ENCODE data around the gene NAAA.
"Not testable (repeated sequence)": the region's sequence is repeated elsewhere in the genome, so short reads cannot be mapped to it uniquely, and the experiment has no call there.

NAAA gene

DNA sequence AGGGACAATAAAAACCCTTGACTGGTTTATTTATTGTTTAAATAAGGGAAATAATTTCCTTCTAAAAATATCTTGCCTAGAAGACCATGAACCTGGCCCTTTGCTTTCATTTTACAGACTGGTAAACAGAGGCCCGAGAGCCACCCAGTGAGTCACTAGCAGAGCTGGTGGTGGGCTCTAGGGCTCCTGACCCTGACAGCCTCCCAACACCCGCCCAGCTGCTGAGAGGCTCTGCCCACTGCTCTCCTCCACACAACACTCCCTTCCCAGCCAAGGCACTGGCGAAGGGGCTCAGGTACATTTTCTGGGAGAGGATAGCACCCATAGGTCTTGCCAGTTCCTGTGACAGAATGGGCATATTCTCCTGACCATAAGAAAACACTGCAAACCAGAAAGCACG is 20.5 kb downstream of the NAAA start:
- in situ Hi-C loops (cut with MboI; ENCODE audit: low sequenced_read_pairs): no loop called here

DNA sequence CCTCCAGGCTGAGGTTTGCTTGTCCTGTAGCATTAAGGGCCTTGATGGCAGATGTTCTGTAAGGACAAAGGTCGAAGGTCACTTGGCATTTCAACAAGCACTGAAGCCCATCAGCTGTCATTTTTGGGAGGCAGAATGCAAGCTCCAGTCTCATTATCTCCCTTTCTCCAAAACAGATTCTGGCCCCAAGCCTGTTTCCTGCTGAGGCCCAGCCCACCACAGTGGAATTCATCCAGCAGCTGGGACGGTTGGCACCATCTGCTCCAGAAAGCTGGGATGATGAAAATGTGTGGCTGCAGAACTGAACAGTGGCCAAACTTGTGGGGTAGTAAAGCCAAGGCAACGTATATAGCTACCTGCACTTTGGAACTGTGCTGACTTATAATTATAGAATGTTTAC is 20.9 kb downstream of the NAAA start:
- in situ Hi-C loops (cut with MboI; ENCODE audit: low sequenced_read_pairs): no loop called here

DNA sequence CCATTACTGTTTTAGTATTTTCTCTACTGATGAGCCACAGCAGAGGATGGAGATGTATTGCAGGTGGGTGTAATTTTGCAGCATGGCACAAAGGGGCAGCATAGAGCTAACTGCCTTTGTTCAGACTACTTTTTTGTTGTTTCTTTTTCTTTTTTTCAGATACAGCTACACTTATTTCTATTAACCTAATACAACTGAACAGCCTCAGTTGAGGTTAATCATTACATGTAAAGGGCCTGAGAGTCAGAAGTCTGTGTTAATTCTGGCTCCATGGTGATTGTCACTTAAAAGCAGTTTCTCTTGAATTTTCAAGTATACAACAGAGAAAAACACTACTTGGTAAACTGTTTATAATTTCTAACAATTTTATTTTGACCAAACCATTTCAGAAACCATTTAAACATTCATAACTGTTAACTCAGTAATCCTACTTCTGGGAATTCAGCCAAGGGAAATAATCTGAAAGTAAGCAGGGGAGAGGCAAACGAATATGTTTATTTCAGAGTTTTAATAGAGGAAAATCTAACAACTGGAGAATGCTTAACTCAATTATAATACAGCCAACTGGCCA is 24.6 kb downstream of the NAAA start:
- in situ Hi-C loops (cut with MboI; ENCODE audit: low sequenced_read_pairs): no loop called here

DNA sequence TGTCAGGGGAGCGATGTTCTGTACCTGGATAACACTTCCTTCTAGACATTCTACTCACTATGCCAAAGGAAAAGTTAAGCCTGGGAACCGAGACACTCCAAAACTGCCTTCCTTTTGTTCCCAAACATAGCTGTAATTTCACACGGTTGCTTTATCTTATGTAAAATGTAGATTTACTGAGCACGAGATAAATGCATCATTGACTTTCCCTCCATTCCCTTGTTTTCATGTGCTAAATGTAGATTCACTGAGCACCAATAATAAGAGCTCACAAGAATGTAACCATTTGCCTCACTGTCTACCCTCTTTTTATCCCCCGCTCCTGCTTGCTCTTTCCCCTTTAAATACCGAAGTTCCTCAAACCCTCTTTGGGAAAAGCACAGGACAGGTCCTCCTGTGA is 27.8 kb downstream of the NAAA start:
- in situ Hi-C loops (cut with MboI; ENCODE audit: low sequenced_read_pairs): no loop called here

DNA sequence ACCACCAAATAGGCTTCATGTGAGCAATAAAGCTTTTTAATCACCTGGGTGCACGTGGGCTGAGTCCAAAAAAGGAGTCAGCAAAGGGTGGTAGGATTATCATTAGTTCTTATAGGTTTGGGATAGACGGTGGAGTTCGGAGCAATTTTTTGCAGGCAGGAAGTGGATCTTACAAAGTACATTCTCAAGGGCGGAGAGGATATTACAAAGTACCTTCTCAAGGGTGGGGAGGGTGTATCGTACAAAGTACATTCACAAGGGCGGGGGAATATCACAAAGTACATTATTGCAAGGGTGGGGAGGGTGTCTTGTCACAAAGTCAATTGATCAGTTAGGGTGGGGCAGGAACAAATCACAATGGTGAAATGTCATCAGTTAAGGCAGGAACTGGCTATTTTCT is 30.0 kb downstream of the NAAA start:
- in situ Hi-C loops (cut with MboI; ENCODE audit: low sequenced_read_pairs): not testable (repeated sequence)

DNA sequence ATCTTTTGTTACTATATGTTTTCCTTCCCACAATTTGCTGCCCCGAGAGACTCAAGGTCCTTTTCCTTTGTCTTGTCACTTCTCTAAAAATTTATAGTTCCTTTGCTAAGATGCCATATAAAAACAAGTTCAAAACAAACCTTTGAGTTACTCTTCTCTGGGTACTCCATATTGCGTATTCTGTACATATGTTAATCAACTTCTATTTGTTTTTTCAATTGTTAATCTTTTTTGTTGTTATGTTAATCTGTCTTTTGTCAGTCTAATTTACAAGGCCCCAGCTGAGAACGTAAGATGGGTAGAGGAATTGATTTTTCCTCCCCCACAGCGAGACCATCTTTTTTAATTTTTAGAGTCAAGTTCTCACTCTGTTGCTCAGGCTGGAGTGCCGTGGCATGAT is 31.4 kb downstream of the NAAA start:
- in situ Hi-C loops (cut with MboI; ENCODE audit: low sequenced_read_pairs): no loop called here

- in situ Hi-C loops (cut with MboI; ENCODE audit: low sequenced_read_pairs): no loop called here
Measured at GRCh38 chr4:75908555-75908954, 32.3 kb downstream of the NAAA start.

- in situ Hi-C loops (cut with MboI; ENCODE audit: low sequenced_read_pairs): no loop called here
Measured at GRCh38 chr4:75907966-75908365, 32.8 kb downstream of the NAAA start.

GRCh38 chr4:75904076-75904475 is 36.7 kb downstream of the NAAA start:
- in situ Hi-C loops (cut with MboI; ENCODE audit: low sequenced_read_pairs): no loop called here

DNA sequence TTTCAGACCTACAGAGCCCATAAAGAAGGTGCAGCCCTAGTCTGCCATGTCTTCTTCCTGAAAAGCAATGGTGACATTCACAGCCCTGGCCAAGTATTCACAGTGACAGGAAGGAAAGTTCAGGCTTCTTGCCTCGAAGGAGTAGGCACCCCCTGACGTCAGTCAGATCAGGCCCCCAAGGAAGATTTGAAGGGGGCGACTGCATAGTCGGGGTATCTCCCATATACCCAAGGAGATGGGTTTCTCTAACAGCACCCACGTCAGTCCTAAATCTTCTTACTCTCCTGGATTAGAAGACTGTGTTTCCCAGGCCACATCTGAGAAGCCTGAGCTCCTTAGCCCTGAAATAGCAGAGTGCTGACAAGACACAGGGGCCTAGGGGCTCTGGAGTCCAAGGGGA is 38.5 kb downstream of the NAAA start, which contains the start of gene PPEF2:
Gene PPEF2 (minus strand): TSS at position 101 of the 400 bp plus-strand sequence. CDS start 6,127 bp downstream, outside the sequence.
- in situ Hi-C loops (cut with MboI; ENCODE audit: low sequenced_read_pairs): no loop called here

GRCh38 chr4:75898536-75898935 is 42.3 kb downstream of the NAAA start:
- in situ Hi-C loops (cut with MboI; ENCODE audit: low sequenced_read_pairs): no loop called here

- in situ Hi-C loops (cut with MboI; ENCODE audit: low sequenced_read_pairs): no loop called here
Measured at GRCh38 chr4:75895744-75896314, 45.0 kb downstream of the NAAA start.

DNA sequence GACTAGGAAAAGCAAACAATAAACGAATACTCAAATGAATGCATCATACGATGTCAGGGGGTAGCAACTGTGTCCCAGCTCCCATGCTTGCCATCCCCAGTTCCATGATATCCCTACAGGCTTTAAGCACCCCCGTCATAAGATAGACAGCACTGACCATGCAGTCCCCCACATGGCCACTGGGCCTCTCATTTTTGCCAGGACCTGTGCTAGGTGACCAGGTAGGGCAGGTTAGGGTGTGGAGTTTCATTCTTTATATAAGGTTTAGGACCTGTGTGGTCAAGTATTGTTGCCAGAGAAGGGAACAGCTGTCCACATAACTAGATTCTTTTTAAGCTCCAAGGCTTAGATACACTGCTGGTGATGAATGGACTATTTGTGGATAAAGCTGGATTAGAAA is 48.3 kb downstream of the NAAA start:
- in situ Hi-C loops (cut with MboI; ENCODE audit: low sequenced_read_pairs): no loop called here

- in situ Hi-C loops (cut with MboI; ENCODE audit: low sequenced_read_pairs): no loop called here
Measured at GRCh38 chr4:75891611-75892010, 49.2 kb downstream of the NAAA start.

- in situ Hi-C loops (cut with MboI; ENCODE audit: low sequenced_read_pairs): no loop called here
Measured at GRCh38 chr4:75889537-75890199, 51.1 kb downstream of the NAAA start.

- in situ Hi-C loops (cut with MboI; ENCODE audit: low sequenced_read_pairs): no loop called here
Measured at GRCh38 chr4:75886104-75886503, 54.7 kb downstream of the NAAA start.

DNA sequence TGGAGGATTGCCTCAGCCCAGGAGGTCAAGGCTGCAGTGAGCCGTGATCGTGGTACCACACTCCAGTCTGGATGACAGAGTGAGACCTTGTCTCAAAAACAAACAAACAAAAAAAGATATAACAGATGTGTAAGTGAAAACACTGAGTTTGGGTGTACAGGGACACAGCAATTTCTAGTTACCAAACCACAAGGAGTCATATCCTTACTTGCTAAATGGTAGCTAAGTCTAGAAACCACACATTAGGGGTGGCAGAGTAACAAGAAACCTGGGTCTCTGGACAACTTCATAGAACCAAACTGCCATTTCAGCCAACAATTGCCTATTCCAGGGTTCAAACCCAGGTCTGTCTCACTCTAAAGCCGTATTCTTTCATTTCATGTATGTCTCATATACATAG is 59.3 kb downstream of the NAAA start:
- in situ Hi-C loops (cut with MboI; ENCODE audit: low sequenced_read_pairs): no loop called here

DNA sequence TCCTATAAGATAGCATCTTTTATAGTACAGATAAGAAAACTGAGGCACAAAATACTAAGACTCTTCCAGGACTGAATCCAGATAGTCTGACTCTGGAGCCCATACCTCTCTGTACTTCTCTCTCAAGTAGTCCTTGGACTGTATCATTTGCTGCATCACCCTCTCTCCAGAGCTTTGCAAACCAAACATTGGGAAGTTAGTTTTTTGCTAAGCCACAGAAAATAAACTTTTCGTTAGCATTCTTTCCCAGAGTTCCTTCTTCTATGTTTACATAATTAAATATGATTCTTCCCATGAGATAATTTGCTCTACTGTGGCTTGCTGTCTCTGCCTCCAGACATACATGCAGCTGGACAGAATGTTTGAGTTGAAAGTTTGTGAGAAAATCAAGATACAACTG is 60.5 kb downstream of the NAAA start:
- in situ Hi-C loops (cut with MboI; ENCODE audit: low sequenced_read_pairs): no loop called here

- in situ Hi-C loops (cut with MboI; ENCODE audit: low sequenced_read_pairs): no loop called here
Measured at GRCh38 chr4:75878246-75878756, 62.5 kb downstream of the NAAA start.

DNA sequence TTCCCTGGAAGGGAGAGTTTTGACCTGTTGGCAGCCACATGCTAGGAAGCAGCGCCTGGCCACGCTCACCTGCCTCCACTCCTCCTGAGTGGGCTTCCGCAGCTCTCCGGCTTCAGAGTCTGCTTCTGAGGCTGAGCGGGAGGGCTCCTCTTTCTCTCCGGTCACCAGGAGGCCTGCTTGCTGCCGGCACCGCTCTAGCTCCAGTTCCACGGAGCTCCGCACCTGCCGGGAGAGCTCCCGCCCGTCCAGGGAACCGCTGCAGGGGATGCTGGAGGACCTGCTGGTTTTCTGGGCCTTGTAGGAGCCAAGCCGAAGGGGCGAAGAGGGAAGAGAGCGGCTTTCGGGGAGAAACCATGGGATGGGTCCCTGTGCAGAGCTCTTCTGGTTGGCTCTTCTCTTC is 64.6 kb downstream of the NAAA start:
- in situ Hi-C loops (cut with MboI; ENCODE audit: low sequenced_read_pairs): no loop called here

- in situ Hi-C loops (cut with MboI; ENCODE audit: low sequenced_read_pairs): no loop called here
Measured at GRCh38 chr4:75869100-75869499, 71.7 kb downstream of the NAAA start.

DNA sequence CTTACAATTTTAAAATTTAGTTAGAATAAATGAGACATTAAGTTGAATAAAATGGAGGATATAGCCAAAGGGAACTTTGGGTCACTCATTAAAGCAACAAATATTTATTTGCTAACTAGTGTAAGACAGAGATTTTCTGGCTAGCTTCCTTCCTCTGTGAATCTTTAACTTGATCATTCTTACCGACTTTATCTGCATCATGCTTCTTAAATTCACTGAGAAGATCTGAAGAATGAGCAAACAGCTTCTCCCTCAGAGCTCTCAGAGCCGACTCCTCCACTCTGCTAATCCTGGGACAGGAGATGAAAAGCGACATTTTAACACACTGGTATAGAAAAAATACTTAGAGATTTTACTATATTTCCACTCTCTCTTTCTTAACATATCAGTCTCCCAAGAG is 73.7 kb downstream of the NAAA start:
- in situ Hi-C loops (cut with MboI; ENCODE audit: low sequenced_read_pairs): no loop called here
